HepG2 (cell line): ENCODE data around the gene ZBTB43. TPM values are rescaled to one million over a fixed set of nuclear protein-coding genes. Genes with fewer than 3 reads are reported as not detected.

ENCODE experiments used
- ATAC-seq: fragments of 200-7000 bp; cut with Tn5 transposase; 3 replicates; pipeline ENCODE4 v1.9.1; 2020; ENCODE audit warnings: mild to moderate bottlenecking, moderate library complexity
- BruUV-seq: library from RNA; stranded (reverse); fragments of 400-500 nt; replicated peaks from 2 replicates; lab custom pipeline; 2021; lab: Mats Ljungman, UMichigan
- CTCF ChIA-PET: fragments of 300-600 bp; formaldehyde crosslinking; extraction: SDS; loops from one replicate; lab custom pipeline; 2021; ENCODE audit warnings: low total read pairs, inconsistent platforms, low intra/inter-chr PET ratio; lab: Yijun Ruan, JAX
- POLR2A ChIA-PET: fragments of 350-600 bp; sonication (Branson Sonifier 250); formaldehyde crosslinking; loops from one replicate; lab custom pipeline; 2020; ENCODE audit warnings: antibody characterized with exemption, inconsistent platforms; lab: Yijun Ruan, JAX
- DNase-seq: peaks from one replicate; pipeline ENCODE4 v3.0.0-alpha.2; 2015; ENCODE audit warnings: low spot score
- FAIRE-seq: peaks from 3 replicates; lab custom pipeline; 2011; peaks lifted over from hg19 to GRCh38; lab: Jason Lieb, UNC
- H2AFZ ChIP-seq: one replicate; pipeline ENCODE4 v1.6.1; 2011; ENCODE audit warnings: low read length, inconsistent platforms
- H3K27ac ChIP-seq: fragments of 300-600 bp; 3 replicates; pipeline ENCODE4 v1.8.0; 2011; ENCODE audit warnings: mixed run types, mild to moderate bottlenecking, mixed read lengths, low read length, inconsistent platforms; ENCODE audit not compliant: insufficient read depth; ENCODE audit errors: extremely low read length
- H3K27me3 ChIP-seq, 2 experiments: fragments of 200-600 bp in 1 of 2; 2 replicates in 1 of 2; 3 replicates in 1 of 2; pipeline versions ENCODE4 v1.6.0 to v1.8.0; 2011; ENCODE audit warnings: low read length in 2 of 2, mild to moderate bottlenecking in 2 of 2, moderate library complexity in 2 of 2, inconsistent platforms in 1 of 2; ENCODE audit not compliant: insufficient read depth in 2 of 2, control insufficient read depth in 1 of 2
- H3K36me3 ChIP-seq, 2 experiments: fragments of 200-600 bp in 1 of 2; replicated peaks in 1 of 2; 2 replicates in 1 of 2; 3 replicates in 1 of 2; pipeline versions ENCODE4 v1.5.1 to v1.8.0; 2011; ENCODE audit warnings: low read length in 2 of 2, inconsistent platforms in 1 of 2; ENCODE audit not compliant: insufficient read depth in 2 of 2, control insufficient read depth in 1 of 2
- H3K4me1 ChIP-seq: 2 replicates; pipeline ENCODE4 v1.5.1; 2012; ENCODE audit warnings: low read length, inconsistent platforms; ENCODE audit not compliant: insufficient read depth
- H3K4me2 ChIP-seq: 2 replicates; pipeline ENCODE4 v1.6.0; 2011; ENCODE audit warnings: low read depth, low read length, inconsistent platforms
- H3K4me3 ChIP-seq, 3 experiments: fragments of 200-600 bp in 1 of 3; sonication (generic), shearing (Covaris generic) in 1 of 3; replicated peaks in 1 of 3; 2 replicates each; pipeline ENCODE4 v1.5.1; 2011 to 2016; ENCODE audit warnings: low read length in 3 of 3, inconsistent platforms in 2 of 3, low read depth in 2 of 3, mild to moderate bottlenecking in 2 of 3, control low read depth in 1 of 3, mixed read lengths in 1 of 3; ENCODE audit not compliant: insufficient read depth in 1 of 3
- H3K79me2 ChIP-seq: one replicate; pipeline ENCODE4 v1.6.1; 2011; ENCODE audit warnings: low read length, inconsistent platforms; ENCODE audit not compliant: insufficient read depth
- H3K9ac ChIP-seq: 2 replicates; pipeline ENCODE4 v1.6.0; 2011; ENCODE audit warnings: mild to moderate bottlenecking, low read depth, low read length, inconsistent platforms; ENCODE audit not compliant: insufficient read depth
- H3K9me3 ChIP-seq: 2 replicates; pipeline ENCODE4 v1.5.1; 2012; ENCODE audit warnings: mild to moderate bottlenecking, low read length
- H4K20me1 ChIP-seq: 2 replicates; pipeline ENCODE4 v1.6.0; 2011; ENCODE audit warnings: inconsistent platforms, mild to moderate bottlenecking, low read length, moderate library complexity; ENCODE audit not compliant: insufficient read depth
- CEBPG ChIP-seq: IDR thresholded peaks from 2 replicates; pipeline ENCODE4 v1.6.1; 2016
- DNMT1 ChIP-seq: sonication (generic); formaldehyde crosslinking; IDR thresholded peaks from 2 replicates; pipeline ENCODE4 v1.5.1; 2020; ENCODE audit warnings: mild to moderate bottlenecking, missing genetic modification reagents
- ETS1 ChIP-seq: sonication (generic); formaldehyde crosslinking; IDR thresholded peaks from 2 replicates; pipeline ENCODE4 v1.4.0; 2020; ENCODE audit warnings: missing genetic modification reagents
- FOXO1 ChIP-seq: sonication (generic); formaldehyde crosslinking; IDR thresholded peaks from 2 replicates; pipeline ENCODE4 v1.4.0; 2020; ENCODE audit warnings: missing genetic modification reagents
- HDAC2 ChIP-seq: sonication (generic); formaldehyde crosslinking; IDR thresholded peaks from 2 replicates; pipeline ENCODE4 v1.4.0; 2020; ENCODE audit warnings: missing genetic modification reagents
- MBNL3 ChIP-seq: fragments of 250-450 bp; sonication (Bioruptor Pico); conservative IDR thresholded peaks from 2 replicates; pipeline ENCODE4 v1.8.0; 2022; ENCODE audit warnings: mild to moderate bottlenecking, inconsistent platforms
- RORA ChIP-seq: sonication (generic); formaldehyde crosslinking; IDR thresholded peaks from 2 replicates; pipeline ENCODE4 v1.5.0; 2020; ENCODE audit warnings: mild to moderate bottlenecking, missing genetic modification reagents, moderate library complexity
- SATB2 ChIP-seq: sonication (generic); formaldehyde crosslinking; IDR thresholded peaks from 2 replicates; pipeline ENCODE4 v1.5.0; 2020; ENCODE audit warnings: missing genetic modification reagents
- TRIM24 ChIP-seq: sonication (generic); formaldehyde crosslinking; IDR thresholded peaks from 2 replicates; pipeline ENCODE4 v1.8.0; 2022; ENCODE audit warnings: mild to moderate bottlenecking, missing genetic modification reagents
- ZBTB10 ChIP-seq: sonication (generic); formaldehyde crosslinking; IDR thresholded peaks from 2 replicates; pipeline ENCODE4 v1.4.0; 2020; ENCODE audit warnings: missing genetic modification reagents, borderline replicate concordance
- ZBTB46 ChIP-seq: sonication (generic); formaldehyde crosslinking; IDR thresholded peaks from 2 replicates; pipeline ENCODE4 v1.4.0; 2020; ENCODE audit warnings: mild to moderate bottlenecking, missing genetic modification reagents, borderline replicate concordance
- ZNF768 ChIP-seq: sonication (generic); formaldehyde crosslinking; IDR thresholded peaks from 2 replicates; pipeline ENCODE4 v1.4.0; 2020; ENCODE audit warnings: missing genetic modification reagents
- WGBS: methylation state at CpG from one replicate; pipeline ENCODE4 v1.1.6; 2017; ENCODE audit warnings: low lambda C conversion rate; 5-methylcytosine and 5-hydroxymethylcytosine counted together
- in situ Hi-C: cut with HindIII; loops from 2 replicates; pipeline ENCODE4 v1.10.0; 2017; ENCODE audit warnings: low pct_unique_long_range_greater_than_20kb; ENCODE audit not compliant: extremely low pct_ligation_motif_present
- intact Hi-C: fragments of 100-400 bp; cut with micrococcal nuclease; formaldehyde crosslinking; loops from one replicate; pipeline ENCODE4 v1.10.0; 2022; ENCODE audit not compliant: unreplicated experiment
- polyA plus RNA-seq, 8 experiments: library from polyadenylated mRNA; depleted of rRNA in 3 of 8; stranded (reverse) in 7 of 8; unstranded in 1 of 8; fragments of >200 nt; fragmentation: Illumina TruSeq in 4 of 8; extraction: Trizol in 4 of 8; gene quantifications; 2 replicates each; pipeline versions ENCODE4 v1.2.1 to v1.2.3, GENCODE V29; 2011 to 2016; ENCODE audit warnings: low read depth in 4 of 8, missing spikeins in 1 of 8, mixed read lengths in 1 of 8; ENCODE audit not compliant: insufficient read depth in 1 of 8
- total RNA-seq, 5 experiments: library from RNA; depleted of rRNA; stranded (reverse); fragments of >200 nt; fragmentation: Illumina TruSeq; extraction: Trizol; gene quantifications; 2 replicates each; pipeline ENCODE4 v1.2.3, GENCODE V29; 2016; ENCODE audit warnings: low read depth in 1 of 5

ZBTB43 gene
- total and polyA plus RNA-seq, 2 of the 13 experiments (the other 11 are each of a cell fraction or from before 2014, with no cell fraction given) = 7.1 to 31.4 TPM

- POLR2A ChIA-PET = no interaction called here
- in situ Hi-C loops (no loop called here), intact Hi-C loops (no loop called here)
- H4K20me1 ChIP-seq = no peaks in the 10 kb centered on the region; the same call in 1 of the 2 replicates
- CTCF ChIA-PET = no interaction called here
- DNase-seq (no peak), FAIRE-seq (no peak), ATAC-seq (no peak)
- no peak overlapping the region for H3K4me2 ChIP-seq
- no peak overlapping the region for H2AFZ ChIP-seq
- peaks cover 49% of the 10 kb centered on the region for H3K4me1 ChIP-seq
- H3K79me2 ChIP-seq = peaks cover 18% of the 10 kb centered on the region
- TF ChIP-seq TRIM24 (CRISPR knock-in tag) (no peak), SATB2 (CRISPR knock-in tag) (no peak), HDAC2 (CRISPR knock-in tag) (no peak), RORA (CRISPR knock-in tag) (no peak), ZBTB46 (CRISPR knock-in tag) (no peak), ZBTB10 (CRISPR knock-in tag) (no peak), MBNL3 (CRISPR knock-in tag) (no peak), ZNF768 (no peak), CEBPG (no peak), DNMT1 (CRISPR knock-in tag) (no peak), ETS1 (CRISPR knock-in tag) (no peak), FOXO1 (CRISPR knock-in tag) (no peak)
- H3K4me3 ChIP-seq = no peak overlapping the region
- H3K9ac ChIP-seq = no peak overlapping the region
- H3K27ac ChIP-seq = no peak overlapping the region
- H3K9me3 ChIP-seq = no peaks in the 10 kb centered on the region
- H3K36me3 ChIP-seq = peaks cover 15 to 23% of the 10 kb centered on the region in 2 experiments; a peak in 4 of 5 replicates
- BruUV-seq = no TSS peak
- 100% methylated on average over 1 of the region's 1 CpG for WGBS
- no peaks in the 10 kb centered on the region for H3K27me3 ChIP-seq
These were observed 24.2 kb downstream of the ZBTB43 start for GRCh38 chr9:126829035-126829434.
